Measurements from ENCODE around the gene CAMTA1. TPM values are rescaled to one million over a fixed set of nuclear protein-coding genes. Genes with fewer than 3 reads are reported as not detected.

Gene CAMTA1
- total RNA-seq, 1 experiment from 2014 or later, result 103 TPM

GRCh38 chr1:7508934-7509519 is 723.8 kb downstream of the CAMTA1 start:
- no peak for DNase-seq
- Histone ChIP-seq H3K4me3 (no peak overlapping the region), H3K27me3 (no peaks in the 10 kb centered on the region), H3K9me3 (no peaks in the 10 kb centered on the region), H3K36me3 (no peaks in the 10 kb centered on the region)

DNA sequence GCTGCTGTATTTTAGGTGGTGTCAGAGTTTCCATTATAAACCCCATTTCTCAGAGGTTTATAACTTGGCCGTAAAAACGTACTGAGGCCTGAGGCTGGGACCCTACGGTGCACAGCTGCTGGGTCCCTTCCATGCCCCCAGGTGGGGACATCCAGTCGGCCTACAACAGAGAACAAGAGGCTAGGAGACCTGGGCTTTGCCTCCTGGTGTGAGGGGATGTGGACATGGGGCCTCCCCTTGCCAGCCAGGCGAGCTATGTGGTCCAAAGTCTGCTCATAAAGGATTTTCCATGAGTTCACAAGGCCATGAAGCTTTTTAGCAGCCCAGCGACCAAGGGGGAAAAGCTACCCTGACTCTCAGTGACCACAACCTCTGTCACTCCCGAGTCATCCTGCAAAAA is 724.3 kb downstream of the CAMTA1 start:
- H3K9me3 ChIP-seq, result no peaks in the 10 kb centered on the region
- DNase-seq, result no peak
- H3K4me3 ChIP-seq, result no peak overlapping the region
- H3K36me3 ChIP-seq, result no peaks in the 10 kb centered on the region
- H3K27me3 ChIP-seq, result no peaks in the 10 kb centered on the region

- no peaks in the 10 kb centered on the region for H3K36me3 ChIP-seq
- H3K27me3 ChIP-seq, result no peaks in the 10 kb centered on the region
- no peak for DNase-seq
- no peak overlapping the region for H3K4me3 ChIP-seq
- H3K9me3 ChIP-seq, result no peaks in the 10 kb centered on the region
Observed at GRCh38 chr1:7510389-7510931, 725.2 kb downstream of the CAMTA1 start.

DNA sequence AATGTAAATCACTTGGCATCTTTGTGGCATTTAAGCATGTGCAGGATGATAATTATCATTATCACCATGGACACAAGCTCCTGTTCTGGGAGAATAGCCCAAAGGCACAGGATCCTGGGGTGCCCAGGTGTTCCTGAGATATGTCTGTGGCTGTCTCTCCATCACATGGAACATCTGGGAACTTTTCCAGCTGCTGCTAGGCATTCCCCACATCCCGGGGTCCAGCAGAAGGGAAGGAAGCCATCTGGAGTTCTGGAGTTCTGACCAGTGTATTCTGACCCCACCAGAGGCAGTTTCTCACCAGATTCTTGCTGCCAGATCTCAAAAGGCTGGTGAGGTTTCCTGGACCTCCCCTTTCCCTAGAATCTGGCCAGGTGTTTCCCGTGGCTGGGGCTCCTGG is 726.1 kb downstream of the CAMTA1 start:
- H3K36me3 ChIP-seq, result no peaks in the 10 kb centered on the region
- H3K4me3 ChIP-seq, result no peak overlapping the region
- H3K27me3 ChIP-seq, result no peaks in the 10 kb centered on the region
- DNase-seq, result no peak
- H3K9me3 ChIP-seq, result no peaks in the 10 kb centered on the region

DNA sequence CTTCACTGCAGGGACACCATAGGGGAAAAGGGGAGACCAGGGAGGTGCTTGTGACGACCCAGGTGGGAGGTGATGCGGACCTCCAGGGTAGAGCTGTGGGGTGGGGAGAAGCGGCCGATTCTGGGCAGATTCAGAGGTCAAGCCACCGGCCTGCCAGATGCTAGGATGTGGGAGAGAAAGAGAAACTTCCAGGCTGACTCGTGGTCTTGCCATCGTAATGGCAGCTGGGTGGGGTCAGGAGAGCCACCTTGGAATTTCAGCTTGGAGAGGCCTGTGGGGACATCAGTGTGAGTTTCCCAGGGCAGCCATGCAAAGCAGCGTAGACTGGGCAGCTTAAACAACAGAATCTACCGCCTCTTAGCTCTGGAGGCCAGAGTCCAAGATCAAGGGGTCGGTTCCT is 727.8 kb downstream of the CAMTA1 start:
- H3K4me3 ChIP-seq, result no peak overlapping the region
- no peaks in the 10 kb centered on the region for H3K36me3 ChIP-seq
- H3K9me3 ChIP-seq, result no peaks in the 10 kb centered on the region
- no peak for DNase-seq
- no peaks in the 10 kb centered on the region for H3K27me3 ChIP-seq

GRCh38 chr1:7515175-7515574 is 729.9 kb downstream of the CAMTA1 start:
- Histone ChIP-seq H3K27me3 (no peaks in the 10 kb centered on the region), H3K36me3 (no peaks in the 10 kb centered on the region), H3K4me3 (no peak overlapping the region), H3K9me3 (no peaks in the 10 kb centered on the region)
- no peak for DNase-seq

- no peaks in the 10 kb centered on the region for H3K27me3 ChIP-seq
- DNase-seq, result no peak
- no peaks in the 10 kb centered on the region for H3K36me3 ChIP-seq
- H3K4me3 ChIP-seq, result no peak overlapping the region
- no peaks in the 10 kb centered on the region for H3K9me3 ChIP-seq
Observed at GRCh38 chr1:7515904-7516303, 730.6 kb downstream of the CAMTA1 start.

GRCh38 chr1:7516341-7516740 is 731.1 kb downstream of the CAMTA1 start:
- Histone ChIP-seq H3K27me3 (no peaks in the 10 kb centered on the region), H3K4me3 (no peak overlapping the region), H3K9me3 (no peaks in the 10 kb centered on the region), H3K36me3 (no peaks in the 10 kb centered on the region)
- DNase-seq, result no peak

- no peak for DNase-seq
- Histone ChIP-seq H3K9me3 (no peaks in the 10 kb centered on the region), H3K36me3 (no peaks in the 10 kb centered on the region), H3K4me3 (no peak overlapping the region), H3K27me3 (no peaks in the 10 kb centered on the region)
Observed at GRCh38 chr1:7516929-7517328, 731.7 kb downstream of the CAMTA1 start.

GRCh38 chr1:7517611-7518330 is 732.5 kb downstream of the CAMTA1 start:
- DNase-seq, result no peak
- Histone ChIP-seq H3K27me3 (no peaks in the 10 kb centered on the region), H3K36me3 (no peaks in the 10 kb centered on the region), H3K9me3 (no peaks in the 10 kb centered on the region), H3K4me3 (no peak overlapping the region)

GRCh38 chr1:7518411-7518810 is 733.2 kb downstream of the CAMTA1 start:
- no peaks in the 10 kb centered on the region for H3K9me3 ChIP-seq
- H3K36me3 ChIP-seq, result no peaks in the 10 kb centered on the region
- no peaks in the 10 kb centered on the region for H3K27me3 ChIP-seq
- no peak overlapping the region for H3K4me3 ChIP-seq
- no peak for DNase-seq

- no peak overlapping the region for H3K4me3 ChIP-seq
- no peaks in the 10 kb centered on the region for H3K36me3 ChIP-seq
- no peaks in the 10 kb centered on the region for H3K27me3 ChIP-seq
- H3K9me3 ChIP-seq, result no peaks in the 10 kb centered on the region
- no peak for DNase-seq
Observed at GRCh38 chr1:7519181-7519860, 734.1 kb downstream of the CAMTA1 start.

GRCh38 chr1:7519861-7520395 is 734.7 kb downstream of the CAMTA1 start:
- Histone ChIP-seq H3K27me3 (no peaks in the 10 kb centered on the region), H3K4me3 (no peak overlapping the region), H3K9me3 (no peaks in the 10 kb centered on the region), H3K36me3 (no peaks in the 10 kb centered on the region)
- no peak for DNase-seq

GRCh38 chr1:7520496-7520895 is 735.2 kb downstream of the CAMTA1 start:
- Histone ChIP-seq H3K36me3 (no peaks in the 10 kb centered on the region), H3K9me3 (no peaks in the 10 kb centered on the region), H3K4me3 (no peak overlapping the region), H3K27me3 (no peaks in the 10 kb centered on the region)
- no peak for DNase-seq

GRCh38 chr1:7524341-7525337 is 739.4 kb downstream of the CAMTA1 start:
- no peak for DNase-seq
- Histone ChIP-seq H3K9me3 (no peaks in the 10 kb centered on the region), H3K27me3 (no peaks in the 10 kb centered on the region), H3K4me3 (no peak overlapping the region), H3K36me3 (no peaks in the 10 kb centered on the region)

DNA sequence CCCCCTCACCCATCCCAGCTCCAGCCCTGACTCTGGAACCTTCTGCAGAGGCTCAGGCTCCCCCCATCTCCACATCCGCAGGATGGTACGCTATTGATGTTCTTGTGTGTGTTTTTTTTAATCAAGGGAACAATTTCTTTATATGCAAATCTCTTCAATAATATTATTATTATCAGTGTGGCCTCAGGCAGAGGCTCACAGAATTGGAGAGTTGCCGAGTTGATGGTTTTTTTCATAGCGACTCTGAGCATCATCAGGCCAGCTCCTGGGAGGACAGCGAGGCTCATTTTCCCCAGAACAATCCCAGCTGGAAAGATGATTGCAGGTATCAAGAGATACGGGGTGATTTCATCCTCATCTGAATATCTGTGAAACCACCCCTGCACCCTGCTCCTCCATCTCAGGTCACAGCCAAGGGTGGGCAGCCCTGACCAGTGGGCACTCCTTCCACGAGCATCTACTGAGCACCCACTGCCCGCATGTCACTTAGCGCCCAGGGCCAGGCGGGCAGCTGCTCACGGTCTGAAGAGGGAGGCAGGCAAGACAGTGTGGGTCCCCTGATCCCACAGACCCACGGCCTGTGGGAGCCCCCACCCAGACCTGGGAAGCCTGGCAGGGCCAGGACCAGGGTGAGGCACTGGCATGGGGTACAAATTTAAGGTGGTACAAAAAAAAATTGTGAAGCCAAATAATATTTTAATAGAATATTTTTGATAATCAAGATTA is 740.2 kb downstream of the CAMTA1 start:
- H3K36me3 ChIP-seq, result no peaks in the 10 kb centered on the region

More for the DNA sequence above, 740.2 kb downstream of the CAMTA1 start:
- no peaks in the 10 kb centered on the region for H3K9me3 ChIP-seq
- no peak overlapping the region for H3K4me3 ChIP-seq
- no peak for DNase-seq
- H3K27me3 ChIP-seq, result no peaks in the 10 kb centered on the region
